Neuronal stem cell (in vitro differentiated cells): ENCODE results near the gene ARF1.

Experiments
- DNase-seq: peaks from one replicate; pipeline ENCODE4 v3.0.0-alpha.2; 2013; ENCODE audit warnings: low spot score
- H2AFZ ChIP-seq: one replicate; pipeline ENCODE4 v1.6.1; 2013; ENCODE audit warnings: mild to moderate bottlenecking, low read length, inconsistent platforms
- H2AK5ac ChIP-seq: 2 replicates; pipeline ENCODE4 v1.6.1; 2013; ENCODE audit warnings: low read depth, mild to moderate bottlenecking, inconsistent platforms, low read length, moderate library complexity, mixed read lengths
- H2BK120ac ChIP-seq: 2 replicates; pipeline ENCODE4 v1.6.1; 2013; ENCODE audit warnings: low read depth, mild to moderate bottlenecking, inconsistent platforms, low read length, moderate library complexity, mixed read lengths
- H2BK12ac ChIP-seq: one replicate; pipeline ENCODE4 v1.6.1; 2013; ENCODE audit warnings: low read length, inconsistent platforms
- H2BK15ac ChIP-seq: 2 replicates; pipeline ENCODE4 v1.6.1; 2013; ENCODE audit warnings: mild to moderate bottlenecking, low read length, inconsistent platforms, mixed read lengths
- H2BK5ac ChIP-seq: one replicate; pipeline ENCODE4 v1.6.1; 2013; ENCODE audit warnings: inconsistent platforms, mild to moderate bottlenecking, low read length, moderate library complexity
- H3K14ac ChIP-seq: one replicate; pipeline ENCODE4 v1.6.1; 2013; ENCODE audit warnings: low read length, inconsistent platforms
- H3K18ac ChIP-seq: 2 replicates; pipeline ENCODE4 v1.6.1; 2013; ENCODE audit warnings: low read length, inconsistent platforms
- H3K23ac ChIP-seq: 2 replicates; pipeline ENCODE4 v1.6.1; 2013; ENCODE audit warnings: low read depth, mild to moderate bottlenecking, mixed read lengths, low read length, inconsistent platforms; ENCODE audit not compliant: poor library complexity
- H3K27ac ChIP-seq: replicated peaks from 3 replicates; pipeline ENCODE4 v1.5.1; 2013; ENCODE audit warnings: low read length, inconsistent platforms
- H3K27me3 ChIP-seq, 3 experiments: 2 replicates each; pipeline ENCODE4 v1.6.1; 2013; ENCODE audit warnings: low read length in 3 of 3, mild to moderate bottlenecking in 2 of 3, inconsistent platforms in 1 of 3, low read depth in 1 of 3, mixed read lengths in 1 of 3, moderate library complexity in 1 of 3; ENCODE audit not compliant: control insufficient read depth in 3 of 3, insufficient read depth in 3 of 3
- H3K36me3 ChIP-seq, 2 donors: replicated peaks in 1 of 2; 2 replicates each; pipeline ENCODE4 v1.6.1; 2013; ENCODE audit warnings: low read length in 2 of 2; ENCODE audit not compliant: control insufficient read depth in 2 of 2, insufficient read depth in 2 of 2
- H3K4ac ChIP-seq: 2 replicates; pipeline ENCODE4 v1.6.1; 2013; ENCODE audit warnings: inconsistent platforms, mild to moderate bottlenecking, low read length, moderate library complexity
- H3K4me1 ChIP-seq, 2 donors: 1 replicate in 1 of 2; 2 replicates in 1 of 2; pipeline ENCODE4 v1.6.1; 2013; ENCODE audit warnings: low read length in 2 of 2, low read depth in 1 of 2; ENCODE audit not compliant: control insufficient read depth in 2 of 2, insufficient read depth in 1 of 2
- H3K4me2 ChIP-seq: one replicate; pipeline ENCODE4 v1.6.1; 2013; ENCODE audit warnings: mild to moderate bottlenecking, low read length, inconsistent platforms; ENCODE audit not compliant: insufficient read depth, poor library complexity, severe bottlenecking
- H3K4me3 ChIP-seq, 2 donors: 2 replicates each; pipeline ENCODE4 v1.5.1; 2013; ENCODE audit warnings: low read length in 2 of 2, mild to moderate bottlenecking in 2 of 2, inconsistent platforms in 1 of 2, moderate library complexity in 1 of 2
- H3K79me1 ChIP-seq: one replicate; pipeline ENCODE4 v1.6.1; 2013; ENCODE audit warnings: low read depth, mild to moderate bottlenecking, inconsistent platforms, low read length, moderate library complexity
- H3K9ac ChIP-seq: one replicate; pipeline ENCODE4 v1.6.1; 2013; ENCODE audit warnings: mild to moderate bottlenecking, low read depth, low read length, inconsistent platforms; ENCODE audit not compliant: poor library complexity
- H3K9me3 ChIP-seq, 2 donors: replicated peaks in 1 of 2; 2 replicates each; pipeline versions ENCODE3 to v1.6.1; 2013; ENCODE audit warnings: low read length in 2 of 2, mild to moderate bottlenecking in 2 of 2, inconsistent platforms in 1 of 2, low read depth in 1 of 2, mixed read lengths in 1 of 2, moderate library complexity in 1 of 2; ENCODE audit not compliant: control insufficient read depth in 2 of 2, insufficient read depth in 1 of 2
- H4K8ac ChIP-seq: one replicate; pipeline ENCODE4 v1.6.1; 2013; ENCODE audit warnings: low read depth, mild to moderate bottlenecking, inconsistent platforms, low read length, moderate library complexity
- H4K91ac ChIP-seq: one replicate; pipeline ENCODE4 v1.6.1; 2013; ENCODE audit warnings: low read length, low read depth, mild to moderate bottlenecking, inconsistent platforms; ENCODE audit not compliant: poor library complexity
- WGBS, 2 donors: extraction: QIAGEN DNeasy Blood & Tissue Kit; methylation state at CpG; one replicate each; pipeline ENCODE4 v1.1.7; 2013; ENCODE audit warnings: missing lambda C conversion rate in 2 of 2, mixed read lengths in 1 of 2; ENCODE audit not compliant: insufficient read length in 2 of 2, insufficient replicate concordance in 1 of 2; ENCODE audit errors: extremely low coverage in 2 of 2; 5-methylcytosine and 5-hydroxymethylcytosine counted together

ARF1 gene

GRCh38 chr1:228112617-228113016 is 30.1 kb downstream of the ARF1 start:
- no peak overlapping the region for H3K18ac ChIP-seq
- no CpG with 5 or more reads among the region's 1 CpG for WGBS, 2 donors

GRCh38 chr1:228114827-228115226 is 32.3 kb downstream of the ARF1 start:
- Histone ChIP-seq H2BK15ac (no peak overlapping the region), H2BK5ac (no peak overlapping the region), H3K27ac (no peak overlapping the region), H2BK12ac (no peak overlapping the region), H3K4me2 (no peak overlapping the region), H3K27me3 (no peaks in the 10 kb centered on the region), H2AK5ac (no peak overlapping the region), H4K91ac (no peak overlapping the region), H3K4ac (no peak overlapping the region), H2BK120ac (no peak overlapping the region), H3K14ac (no peak overlapping the region), H3K4me3 (no peak overlapping the region), H3K79me1 (no peaks in the 10 kb centered on the region), H3K23ac (no peak overlapping the region), H2AFZ (no peak overlapping the region), H4K8ac (no peak overlapping the region), H3K18ac (no peak overlapping the region), H3K36me3 (no peaks in the 10 kb centered on the region), H3K9me3 (peaks cover 0 to 3% of the 10 kb centered on the region in 2 donors), H3K9ac (no peak overlapping the region), H3K4me1 (peaks cover 0 to 2% of the 10 kb centered on the region in 2 donors)
- no CpG with 5 or more reads among the region's 3 CpGs for WGBS, 2 donors
- no peak for DNase-seq

More at GRCh38 chr1:228112617-228113016, 30.1 kb downstream of the ARF1 start:
- H3K4me2 ChIP-seq = no peak overlapping the region
- H3K9ac ChIP-seq = no peak overlapping the region
- H3K27ac ChIP-seq = no peak overlapping the region
- H2BK120ac ChIP-seq = no peak overlapping the region
- H3K14ac ChIP-seq = no peak overlapping the region
- H2BK15ac ChIP-seq = no peak overlapping the region
- no peaks in the 10 kb centered on the region for H3K9me3 ChIP-seq
- H3K4me3 ChIP-seq = no peak overlapping the region
- no peak overlapping the region for H4K91ac ChIP-seq
- no peak overlapping the region for H2AK5ac ChIP-seq
- H2AFZ ChIP-seq = no peak overlapping the region
- peaks cover 13% of the 10 kb centered on the region for H3K79me1 ChIP-seq
- peaks cover 8% of the 10 kb centered on the region in 2 donors for H3K4me1 ChIP-seq
- H3K23ac ChIP-seq = no peak overlapping the region
- no peak for DNase-seq
- H2BK12ac ChIP-seq = no peak overlapping the region
- H4K8ac ChIP-seq = no peak overlapping the region
- peaks cover 3 to 4% of the 10 kb centered on the region in 2 donors for H3K36me3 ChIP-seq
- no peak overlapping the region for H2BK5ac ChIP-seq
- peaks cover 0 to 2% (median 0%) of the 10 kb centered on the region in 3 experiments for H3K27me3 ChIP-seq
- H3K4ac ChIP-seq = no peak overlapping the region

- no peak for DNase-seq
- no peak overlapping the region for H2BK15ac ChIP-seq
- H3K4me3 ChIP-seq = no peak overlapping the region
- H2AK5ac ChIP-seq = no peak overlapping the region
- H3K14ac ChIP-seq = no peak overlapping the region
- no peaks in the 10 kb centered on the region for H3K27me3 ChIP-seq
- H3K4me1 ChIP-seq = no peaks in the 10 kb centered on the region
- H2BK12ac ChIP-seq = no peak overlapping the region
- no peak overlapping the region for H3K4me2 ChIP-seq
- H4K8ac ChIP-seq = no peak overlapping the region
- no peak overlapping the region for H4K91ac ChIP-seq
- peaks cover 2 to 3% of the 10 kb centered on the region in 2 donors for H3K9me3 ChIP-seq
- no peak overlapping the region for H3K18ac ChIP-seq
- H3K79me1 ChIP-seq = no peaks in the 10 kb centered on the region
- H2AFZ ChIP-seq = no peak overlapping the region
- H3K4ac ChIP-seq = no peak overlapping the region
- no peaks in the 10 kb centered on the region for H3K36me3 ChIP-seq
- H3K23ac ChIP-seq = no peak overlapping the region
- no peak overlapping the region for H2BK5ac ChIP-seq
- no peak overlapping the region for H3K9ac ChIP-seq
- no peak overlapping the region for H3K27ac ChIP-seq
- no peak overlapping the region for H2BK120ac ChIP-seq
- no CpG with 5 or more reads among the region's 4 CpGs for WGBS, 2 donors
Observed at GRCh38 chr1:228117335-228117734, 34.8 kb downstream of the ARF1 start.

GRCh38 chr1:228118040-228118439 is 35.5 kb downstream of the ARF1 start:
- Histone ChIP-seq H3K27me3 (peaks cover 0 to 3% (median 0%) of the 10 kb centered on the region in 3 experiments), H3K79me1 (no peaks in the 10 kb centered on the region), H3K4me3 (no peak overlapping the region), H3K4ac (no peak overlapping the region), H3K9me3 (peaks cover 2 to 3% of the 10 kb centered on the region in 2 donors), H2BK120ac (no peak overlapping the region), H3K4me2 (no peak overlapping the region), H2AK5ac (no peak overlapping the region), H4K8ac (no peak overlapping the region), H4K91ac (no peak overlapping the region), H3K18ac (no peak overlapping the region), H2AFZ (no peak overlapping the region), H3K14ac (no peak overlapping the region), H3K36me3 (no peaks in the 10 kb centered on the region), H3K4me1 (no peaks in the 10 kb centered on the region), H2BK12ac (no peak overlapping the region), H3K9ac (no peak overlapping the region), H3K27ac (no peak overlapping the region), H2BK5ac (no peak overlapping the region), H2BK15ac (no peak overlapping the region), H3K23ac (no peak overlapping the region)
- no peak for DNase-seq
- WGBS, 2 donors = 100% methylated on average over 1 of the region's 2 CpGs
